GM18505 (cell line): ENCODE measurements around the gene GPAM.

Experiments used
- ATAC-seq: cut with Tn5 transposase; IDR thresholded peaks from one replicate; pipeline ENCODE4 v1.9.1; 2021; ENCODE audit not compliant: unreplicated experiment
- POLR2A ChIP-seq: IDR thresholded peaks from 4 replicates; pipeline ENCODE4 v1.6.1; 2011; ENCODE audit warnings: borderline replicate concordance; ENCODE audit not compliant: insufficient read depth, insufficient read length; ENCODE audit errors: extremely low read depth

The GPAM gene

GRCh38 chr10:112143420-112143819, 40.1 kb downstream of the GPAM start:
- no peak for TF ChIP-seq POLR2A
- no peak for ATAC-seq

- TF ChIP-seq POLR2A = no peak
- no peak for ATAC-seq
These were observed 42.3 kb downstream of the GPAM start for GRCh38 chr10:112141292-112141691.

- peak; percentile 98 for ATAC-seq
- no peak for TF ChIP-seq POLR2A
These were observed 43.2 kb downstream of the GPAM start for GRCh38 chr10:112140110-112140970.

- no peak for ATAC-seq
- no peak for TF ChIP-seq POLR2A
These were observed 44.4 kb downstream of the GPAM start for GRCh38 chr10:112139176-112139575.

GRCh38 chr10:112137154-112137987, 46.2 kb downstream of the GPAM start:
- no peak for TF ChIP-seq POLR2A
- ATAC-seq = no peak

- ATAC-seq = no peak
- TF ChIP-seq POLR2A = no peak
These were observed 46.9 kb downstream of the GPAM start for GRCh38 chr10:112136486-112137153.

- TF ChIP-seq POLR2A = no peak
- no peak for ATAC-seq
These were observed 48.0 kb downstream of the GPAM start for GRCh38 chr10:112135604-112136003.

- no peak for ATAC-seq
- TF ChIP-seq POLR2A = no peak
These were observed 51.1 kb downstream of the GPAM start for GRCh38 chr10:112132435-112132834.

- ATAC-seq = no peak
- TF ChIP-seq POLR2A = no peak
These were observed 51.6 kb downstream of the GPAM start for GRCh38 chr10:112131996-112132395.

GRCh38 chr10:112131346-112131745, 52.2 kb downstream of the GPAM start:
- TF ChIP-seq POLR2A = no peak
- no peak for ATAC-seq

- no peak for ATAC-seq
- TF ChIP-seq POLR2A = no peak
These were observed 56.7 kb downstream of the GPAM start for GRCh38 chr10:112126901-112127300.

GRCh38 chr10:112126172-112126571, 57.4 kb downstream of the GPAM start:
- TF ChIP-seq POLR2A = no peak
- ATAC-seq = no peak

- ATAC-seq = no peak
- no peak for TF ChIP-seq POLR2A
These were observed 58.7 kb downstream of the GPAM start for GRCh38 chr10:112124866-112125265.
